NB4 (cell line): Measurements from ENCODE around the gene GSTA3.

Experiments
- MYC ChIP-seq: IDR thresholded peaks from 2 replicates; pipeline ENCODE4 v1.6.1; 2011; ENCODE audit warnings: low read depth, low read length
- POLR2A ChIP-seq: IDR thresholded peaks from 2 replicates; pipeline ENCODE4 v1.6.1; 2011; ENCODE audit warnings: mild to moderate bottlenecking; ENCODE audit not compliant: insufficient read length; ENCODE audit errors: extremely low read depth
- TF ChIP-seq, protein P1 (sequence below): IDR thresholded peaks from one replicate; pipeline ENCODE4 v1.5.1; 2012; ENCODE audit warnings: low read depth, low read length
- TF ChIP-seq, protein P2 (sequence below): IDR thresholded peaks from 2 replicates; pipeline ENCODE4 v1.6.1; 2011; ENCODE audit warnings: low read depth, low read length

DNA sequence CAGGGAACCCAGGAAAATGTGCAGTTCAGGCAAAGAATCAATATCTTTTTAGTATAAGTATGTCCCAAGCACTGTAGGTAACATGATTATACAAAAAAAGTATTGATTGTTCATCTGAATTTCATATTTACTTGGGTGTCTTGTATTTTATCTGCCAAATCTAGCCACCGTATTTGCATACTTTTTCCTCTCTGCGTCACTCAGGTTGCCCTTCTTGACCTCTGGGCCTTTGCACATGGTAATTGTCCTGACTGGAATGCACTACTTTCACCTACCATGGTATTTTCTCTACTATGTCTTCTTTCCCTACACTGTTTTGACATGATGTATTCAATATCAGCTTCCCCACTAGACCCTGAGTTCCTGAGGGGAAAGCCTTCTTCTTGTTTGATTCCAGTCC is 15.2 kb downstream of the GSTA3 start:
- TF ChIP-seq POLR2A (no peak), MYC (no peak)
- TF ChIP-seq, protein P1, sequence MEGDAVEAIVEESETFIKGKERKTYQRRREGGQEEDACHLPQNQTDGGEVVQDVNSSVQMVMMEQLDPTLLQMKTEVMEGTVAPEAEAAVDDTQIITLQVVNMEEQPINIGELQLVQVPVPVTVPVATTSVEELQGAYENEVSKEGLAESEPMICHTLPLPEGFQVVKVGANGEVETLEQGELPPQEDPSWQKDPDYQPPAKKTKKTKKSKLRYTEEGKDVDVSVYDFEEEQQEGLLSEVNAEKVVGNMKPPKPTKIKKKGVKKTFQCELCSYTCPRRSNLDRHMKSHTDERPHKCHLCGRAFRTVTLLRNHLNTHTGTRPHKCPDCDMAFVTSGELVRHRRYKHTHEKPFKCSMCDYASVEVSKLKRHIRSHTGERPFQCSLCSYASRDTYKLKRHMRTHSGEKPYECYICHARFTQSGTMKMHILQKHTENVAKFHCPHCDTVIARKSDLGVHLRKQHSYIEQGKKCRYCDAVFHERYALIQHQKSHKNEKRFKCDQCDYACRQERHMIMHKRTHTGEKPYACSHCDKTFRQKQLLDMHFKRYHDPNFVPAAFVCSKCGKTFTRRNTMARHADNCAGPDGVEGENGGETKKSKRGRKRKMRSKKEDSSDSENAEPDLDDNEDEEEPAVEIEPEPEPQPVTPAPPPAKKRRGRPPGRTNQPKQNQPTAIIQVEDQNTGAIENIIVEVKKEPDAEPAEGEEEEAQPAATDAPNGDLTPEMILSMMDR, result no peak
- TF ChIP-seq, protein P2, sequence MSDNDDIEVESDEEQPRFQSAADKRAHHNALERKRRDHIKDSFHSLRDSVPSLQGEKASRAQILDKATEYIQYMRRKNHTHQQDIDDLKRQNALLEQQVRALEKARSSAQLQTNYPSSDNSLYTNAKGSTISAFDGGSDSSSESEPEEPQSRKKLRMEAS, result no peak
